ENCODE data around the gene ZNF677. TPM values are rescaled to one million over a fixed set of nuclear protein-coding genes. Genes with fewer than 3 reads are reported as not detected.
A peak's percentile ranks its signal among the peaks of the same experiment; 100 is the strongest.
"Not testable (repeated sequence)": the region's sequence is repeated elsewhere in the genome, so short reads cannot be mapped to it uniquely, and the experiment has no call there.

ZNF677 gene
- total and polyA plus RNA-seq, 11 donors, result 10.3 to 27.8 (median 16.2) TPM

- DNase-seq (no peak), ATAC-seq (no peak)
- Histone ChIP-seq H3K4me3 (no peak overlapping the region), H3K27me3 (no peaks in the 10 kb centered on the region), H3K27ac (no peak overlapping the region), H3K36me3 (peaks cover 15 to 51% (median 24%) of the 10 kb centered on the region in 9 donors), H3K9me3 (peaks cover 26 to 100% (median 98%) of the 10 kb centered on the region in 12 donors), H3K4me1 (no peaks in the 10 kb centered on the region)
- TF ChIP-seq POLR2A (IDR thresholded peaks at IDR 0.05) (no peak), CTCF (IDR thresholded peaks at IDR 0.05) (no peak)
- 96 to 100% (median 97%) methylated on average over 2 of the region's 2 CpGs for WGBS, 4 donors
- intact Hi-C loops (cut with DNase I), result no loop called here
These were observed 41.9 kb downstream of the ZNF677 start for GRCh38 chr19:53212703-53213320.

- 85 to 96% (median 89%) methylated on average over 3 of the region's 3 CpGs for WGBS, 4 donors
- ATAC-seq; intact Hi-C loops (cut with DNase I); H3K27ac ChIP-seq; H3K4me3 ChIP-seq; H3K4me1 ChIP-seq; DNase-seq; H3K27me3 ChIP-seq: not testable (repeated sequence)
- H3K9me3 ChIP-seq, result peaks cover 26 to 100% (median 95%) of the 10 kb centered on the region in 12 donors
- H3K36me3 ChIP-seq, result peaks cover 15 to 64% (median 31%) of the 10 kb centered on the region in 9 donors
These were observed 43.1 kb downstream of the ZNF677 start for GRCh38 chr19:53211554-53211953.

GRCh38 chr19:53196777-53197396 is 57.8 kb downstream of the ZNF677 start:
- 0 to 1% (median 1%) methylated on average over 20 to 42 of the region's 42 CpGs for WGBS, 4 donors
- DNase-seq (peak; percentile 99), ATAC-seq (peak; percentile 94 to 98 (median 97))
- H3K4me3 ChIP-seq, result peak overlapping the region; percentile 22 to 98 (median 74)
- peak overlapping the region; percentile 54 to 97 (median 84) for H3K27ac ChIP-seq
- intact Hi-C loops (cut with DNase I), result loop anchor here (1.0 to 10.0 kb wide), 18 partner anchors 55 to 550 kb away; partner anchors contain the start of genes ZNF677 (in 4 of the 10), ZNF525 (in 3 of the 10), ZNF813 (in 2 of the 10) and ZNF845 (in 2 of the 10)
- H3K9me3 ChIP-seq, result peaks cover 0 to 43% (median 9%) of the 10 kb centered on the region in 12 donors
- peaks cover 0 to 15% (median 6%) of the 10 kb centered on the region in 9 donors for H3K36me3 ChIP-seq
- H3K27me3 ChIP-seq, result no peaks in the 10 kb centered on the region
- H3K4me1 ChIP-seq, result peaks cover 0 to 31% (median 13%) of the 10 kb centered on the region in 12 donors
- TF ChIP-seq POLR2A (IDR thresholded peaks at IDR 0.05) (peak in 1 of 2 donors; percentile 84), CTCF (IDR thresholded peaks at IDR 0.05) (no peak)

GRCh38 chr19:53195265-53195903 is 59.3 kb downstream of the ZNF677 start:
- peaks cover 0 to 28% (median 0%) of the 10 kb centered on the region in 12 donors for H3K9me3 ChIP-seq
- H3K4me1 ChIP-seq, result peaks cover 0 to 33% (median 13%) of the 10 kb centered on the region in 12 donors
- H3K36me3 ChIP-seq, result peaks cover 0 to 8% (median under 1%) of the 10 kb centered on the region in 9 donors
- H3K4me3 ChIP-seq, result no peak overlapping the region
- peak in 3 of 4 donors; percentile 47 to 60 (median 55) for ATAC-seq
- peak; percentile 74 to 95 (median 92) for TF ChIP-seq CTCF (IDR thresholded peaks at IDR 0.05)
- TF ChIP-seq POLR2A (IDR thresholded peaks at IDR 0.05), result no peak
- DNase-seq, result peak in 4 of 5 donors; percentile 68 to 79 (median 75)
- WGBS, 4 donors, result 0 to 2% (median 0%) methylated on average over 3 of the region's 3 CpGs
- peak overlapping the region in 1 of 12 donors; percentile 0 for H3K27ac ChIP-seq
- no peaks in the 10 kb centered on the region for H3K27me3 ChIP-seq
- intact Hi-C loops (cut with DNase I), result loop anchor here (5.0 to 10.0 kb wide), 17 partner anchors 57 to 552 kb away; partner anchors contain the start of genes ZNF677 (in 4 of the 10), ZNF525 (in 2 of the 10), ZNF813 (in 2 of the 10) and ZNF845 (in 2 of the 10)
